Measurements from ENCODE around the gene SLC9A5.

DNA sequence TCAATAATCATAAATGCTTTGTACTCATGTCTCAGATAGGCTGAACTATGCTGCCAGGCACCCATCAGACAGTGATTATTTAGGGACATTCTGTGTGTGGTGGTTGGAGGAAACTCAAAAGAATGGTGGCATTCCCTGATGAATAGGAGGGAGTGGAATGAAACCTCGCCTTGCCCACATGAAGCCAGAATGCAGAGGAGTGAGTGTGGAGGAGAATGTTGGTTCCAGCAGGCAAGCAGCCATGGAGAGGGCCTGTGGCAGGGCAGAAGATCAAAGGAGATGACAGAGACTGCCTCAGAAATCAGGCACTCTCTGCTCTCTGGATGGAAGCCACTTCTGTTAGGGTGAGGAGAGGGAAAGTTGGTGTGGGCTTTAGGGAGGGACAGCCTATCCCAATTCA lies 55.2 kb downstream of the SLC9A5 start:
- TF ChIP-seq, protein P1, sequence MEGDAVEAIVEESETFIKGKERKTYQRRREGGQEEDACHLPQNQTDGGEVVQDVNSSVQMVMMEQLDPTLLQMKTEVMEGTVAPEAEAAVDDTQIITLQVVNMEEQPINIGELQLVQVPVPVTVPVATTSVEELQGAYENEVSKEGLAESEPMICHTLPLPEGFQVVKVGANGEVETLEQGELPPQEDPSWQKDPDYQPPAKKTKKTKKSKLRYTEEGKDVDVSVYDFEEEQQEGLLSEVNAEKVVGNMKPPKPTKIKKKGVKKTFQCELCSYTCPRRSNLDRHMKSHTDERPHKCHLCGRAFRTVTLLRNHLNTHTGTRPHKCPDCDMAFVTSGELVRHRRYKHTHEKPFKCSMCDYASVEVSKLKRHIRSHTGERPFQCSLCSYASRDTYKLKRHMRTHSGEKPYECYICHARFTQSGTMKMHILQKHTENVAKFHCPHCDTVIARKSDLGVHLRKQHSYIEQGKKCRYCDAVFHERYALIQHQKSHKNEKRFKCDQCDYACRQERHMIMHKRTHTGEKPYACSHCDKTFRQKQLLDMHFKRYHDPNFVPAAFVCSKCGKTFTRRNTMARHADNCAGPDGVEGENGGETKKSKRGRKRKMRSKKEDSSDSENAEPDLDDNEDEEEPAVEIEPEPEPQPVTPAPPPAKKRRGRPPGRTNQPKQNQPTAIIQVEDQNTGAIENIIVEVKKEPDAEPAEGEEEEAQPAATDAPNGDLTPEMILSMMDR (IDR thresholded peaks at IDR 0.05; ENCODE audit: low read length), result no peak
- no peak for TF ChIP-seq EZH2 (IDR thresholded peaks at IDR 0.05; ENCODE audit: borderline replicate concordance, low read length)
